ENCODE measurements around the gene SNCB. TPM values are rescaled to one million over a fixed set of nuclear protein-coding genes. Genes with fewer than 3 reads are reported as not detected.

SNCB gene
- total RNA-seq, 1 donor from 2014 or later, result not detected

- Histone ChIP-seq H3K4me3 (ENCODE audit: low read depth, low read length) (no peak overlapping the region), H3K36me3 (ENCODE audit: control insufficient read depth, insufficient read depth, low read length) (no peaks in the 10 kb centered on the region), H3K27me3 (ENCODE audit: control insufficient read depth, insufficient read depth, low read length) (peaks cover 5% of the 10 kb centered on the region)
- DNase-seq (ENCODE audit: low read depth) (no peak), FAIRE-seq (no peak)
- TF ChIP-seq, protein P1, sequence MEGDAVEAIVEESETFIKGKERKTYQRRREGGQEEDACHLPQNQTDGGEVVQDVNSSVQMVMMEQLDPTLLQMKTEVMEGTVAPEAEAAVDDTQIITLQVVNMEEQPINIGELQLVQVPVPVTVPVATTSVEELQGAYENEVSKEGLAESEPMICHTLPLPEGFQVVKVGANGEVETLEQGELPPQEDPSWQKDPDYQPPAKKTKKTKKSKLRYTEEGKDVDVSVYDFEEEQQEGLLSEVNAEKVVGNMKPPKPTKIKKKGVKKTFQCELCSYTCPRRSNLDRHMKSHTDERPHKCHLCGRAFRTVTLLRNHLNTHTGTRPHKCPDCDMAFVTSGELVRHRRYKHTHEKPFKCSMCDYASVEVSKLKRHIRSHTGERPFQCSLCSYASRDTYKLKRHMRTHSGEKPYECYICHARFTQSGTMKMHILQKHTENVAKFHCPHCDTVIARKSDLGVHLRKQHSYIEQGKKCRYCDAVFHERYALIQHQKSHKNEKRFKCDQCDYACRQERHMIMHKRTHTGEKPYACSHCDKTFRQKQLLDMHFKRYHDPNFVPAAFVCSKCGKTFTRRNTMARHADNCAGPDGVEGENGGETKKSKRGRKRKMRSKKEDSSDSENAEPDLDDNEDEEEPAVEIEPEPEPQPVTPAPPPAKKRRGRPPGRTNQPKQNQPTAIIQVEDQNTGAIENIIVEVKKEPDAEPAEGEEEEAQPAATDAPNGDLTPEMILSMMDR (IDR thresholded peaks at IDR 0.05; ENCODE audit: insufficient read depth, low read length, severe bottlenecking), result no peak
Measured at GRCh38 chr5:176639208-176639607, 8.9 kb upstream of the SNCB start.

DNA sequence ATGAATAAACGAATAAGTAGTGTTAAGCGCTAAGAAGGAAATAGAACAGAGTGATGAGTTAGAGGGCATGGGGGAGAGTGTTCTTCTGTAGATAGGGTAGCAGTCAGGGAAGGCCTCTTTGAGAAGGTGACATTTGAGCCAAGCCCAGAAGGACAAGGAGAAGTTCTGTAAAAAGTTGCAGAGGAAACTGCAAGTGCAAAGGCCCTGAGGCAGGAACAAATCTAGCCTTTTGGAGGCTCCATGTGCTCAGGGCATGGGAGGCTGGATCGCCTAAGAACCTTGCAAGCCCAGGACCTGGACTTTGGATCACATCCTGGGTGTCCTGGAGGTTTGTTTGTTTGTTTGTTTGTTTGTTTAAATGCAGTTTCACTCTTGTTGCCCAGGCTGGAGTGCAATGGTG, 8.1 kb upstream of the SNCB start:
- Histone ChIP-seq H3K36me3 (ENCODE audit: control insufficient read depth, insufficient read depth, low read length) (no peaks in the 10 kb centered on the region), H3K27me3 (ENCODE audit: control insufficient read depth, insufficient read depth, low read length) (peaks cover 8% of the 10 kb centered on the region), H3K4me3 (ENCODE audit: low read depth, low read length) (no peak overlapping the region)
- DNase-seq (ENCODE audit: low read depth) (no peak), FAIRE-seq (no peak)
- TF ChIP-seq, protein P1 (IDR thresholded peaks at IDR 0.05; ENCODE audit: insufficient read depth, low read length, severe bottlenecking), result no peak

- Histone ChIP-seq H3K27me3 (ENCODE audit: control insufficient read depth, insufficient read depth, low read length) (peaks cover 8% of the 10 kb centered on the region), H3K36me3 (ENCODE audit: control insufficient read depth, insufficient read depth, low read length) (no peaks in the 10 kb centered on the region), H3K4me3 (ENCODE audit: low read depth, low read length) (no peak overlapping the region)
- TF ChIP-seq, protein P1 (IDR thresholded peaks at IDR 0.05; ENCODE audit: insufficient read depth, low read length, severe bottlenecking), result no peak
- no peak for FAIRE-seq
- no peak for DNase-seq (ENCODE audit: low read depth)
Measured at GRCh38 chr5:176637556-176637955, 7.2 kb upstream of the SNCB start.

- DNase-seq (ENCODE audit: low read depth) (no peak), FAIRE-seq (no peak)
- no peak overlapping the region for H3K4me3 ChIP-seq (ENCODE audit: low read depth, low read length)
- TF ChIP-seq, protein P1 (IDR thresholded peaks at IDR 0.05; ENCODE audit: insufficient read depth, low read length, severe bottlenecking), result no peak
- peaks cover 11% of the 10 kb centered on the region for H3K27me3 ChIP-seq (ENCODE audit: control insufficient read depth, insufficient read depth, low read length)
- H3K36me3 ChIP-seq (ENCODE audit: control insufficient read depth, insufficient read depth, low read length), result no peaks in the 10 kb centered on the region
Measured at GRCh38 chr5:176636426-176636825, 6.1 kb upstream of the SNCB start.

GRCh38 chr5:176633598-176633997, 3.3 kb upstream of the SNCB start:
- peaks cover 18% of the 10 kb centered on the region for H3K27me3 ChIP-seq (ENCODE audit: control insufficient read depth, insufficient read depth, low read length)
- DNase-seq (ENCODE audit: low read depth) (no peak), FAIRE-seq (no peak)
- TF ChIP-seq, protein P1 (IDR thresholded peaks at IDR 0.05; ENCODE audit: insufficient read depth, low read length, severe bottlenecking), result no peak
- H3K36me3 ChIP-seq (ENCODE audit: control insufficient read depth, insufficient read depth, low read length), result no peaks in the 10 kb centered on the region
- H3K4me3 ChIP-seq (ENCODE audit: low read depth, low read length), result no peak overlapping the region

DNA sequence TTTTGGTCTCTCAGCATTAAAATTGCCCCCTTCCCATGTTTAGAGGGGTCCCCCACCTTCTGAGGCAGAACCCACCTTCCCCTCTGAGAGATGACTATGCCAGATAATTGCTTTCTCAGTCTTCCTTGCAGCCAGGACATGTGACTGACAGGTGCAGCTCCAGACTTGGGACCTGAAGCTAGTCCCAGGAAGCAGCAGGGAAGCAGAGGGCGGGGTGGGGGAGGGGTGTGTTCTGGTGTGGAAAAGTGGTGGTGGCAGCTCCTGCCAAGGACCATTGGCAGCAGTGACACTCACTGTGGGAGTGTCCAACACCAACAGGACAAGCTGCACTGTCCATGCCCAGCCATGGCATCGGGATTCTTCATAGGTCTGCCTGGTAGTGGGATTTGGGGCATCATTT, 2.4 kb upstream of the SNCB start:
- H3K4me3 ChIP-seq (ENCODE audit: low read depth, low read length), result no peak overlapping the region
- H3K36me3 ChIP-seq (ENCODE audit: control insufficient read depth, insufficient read depth, low read length), result no peaks in the 10 kb centered on the region
- DNase-seq (ENCODE audit: low read depth) (no peak), FAIRE-seq (peak; percentile 28)
- H3K27me3 ChIP-seq (ENCODE audit: control insufficient read depth, insufficient read depth, low read length), result peaks cover 18% of the 10 kb centered on the region
- TF ChIP-seq, protein P1 (IDR thresholded peaks at IDR 0.05; ENCODE audit: insufficient read depth, low read length, severe bottlenecking), result no peak
